OCI-LY1 (cell line): ENCODE measurements around the gene RNU7-1.

Experiments
- H2AFZ ChIP-seq: fragments of 200-600 bp; sonication (generic), shearing (Covaris generic); 2 replicates; pipeline ENCODE4 v1.6.0; 2014; ENCODE audit warnings: antibody characterized with exemption, mild to moderate bottlenecking, low read length
- H3F3A ChIP-seq: fragments of 200-600 bp; sonication (generic), shearing (Covaris generic); 2 replicates; pipeline ENCODE4 v1.6.0; 2014; ENCODE audit warnings: mild to moderate bottlenecking, antibody characterized with exemption, low read length, moderate library complexity; ENCODE audit not compliant: insufficient read depth
- H3K27ac ChIP-seq: fragments of 200-600 bp; sonication (generic); 2 replicates; pipeline ENCODE4 v1.5.1; 2014; ENCODE audit warnings: low read length, mixed run types, mild to moderate bottlenecking, low read depth; ENCODE audit not compliant: poor library complexity, severe bottlenecking
- H3K27me3 ChIP-seq: fragments of 200-600 bp; sonication (generic); 2 replicates; pipeline ENCODE4 v1.6.0; 2014; ENCODE audit warnings: antibody characterized with exemption, mild to moderate bottlenecking, low read length, moderate library complexity; ENCODE audit not compliant: insufficient read depth
- H3K36me3 ChIP-seq: fragments of 200-600 bp; sonication (generic); 2 replicates; pipeline ENCODE4 v1.6.1; 2014; ENCODE audit warnings: mild to moderate bottlenecking, antibody characterized with exemption, low read length, moderate library complexity, mixed read lengths; ENCODE audit not compliant: insufficient read depth
- H3K4me1 ChIP-seq: fragments of 200-600 bp; sonication (generic); 2 replicates; pipeline ENCODE4 v1.5.1; 2014; ENCODE audit warnings: mild to moderate bottlenecking, low read length, moderate library complexity; ENCODE audit not compliant: insufficient read depth, severe bottlenecking
- H3K4me2 ChIP-seq: fragments of 200-600 bp; sonication (generic), shearing (Covaris generic); 2 replicates; pipeline ENCODE4 v1.6.1; 2014; ENCODE audit warnings: low read length
- H3K4me3 ChIP-seq: fragments of 200-600 bp; sonication (generic); 2 replicates; pipeline ENCODE4 v1.5.1; 2014; ENCODE audit warnings: low read length, low read depth, mild to moderate bottlenecking, mixed read lengths; ENCODE audit not compliant: poor library complexity, severe bottlenecking
- H3K79me2 ChIP-seq: fragments of 200-600 bp; shearing (Covaris generic); 2 replicates; pipeline ENCODE4 v1.6.1; 2016; ENCODE audit warnings: mixed run types, low read length, mixed read lengths; ENCODE audit not compliant: insufficient read depth
- H3K9ac ChIP-seq: fragments of 200-600 bp; sonication (generic), shearing (Covaris generic); 2 replicates; pipeline ENCODE4 v1.6.1; 2014; ENCODE audit warnings: mild to moderate bottlenecking, low read length, mixed read lengths
- H3K9me2 ChIP-seq: fragments of 200-600 bp; sonication (generic), shearing (Covaris generic); 2 replicates; pipeline ENCODE4 v1.6.1; 2014; ENCODE audit warnings: low read depth, mild to moderate bottlenecking, low read length, mixed read lengths
- H3K9me3 ChIP-seq: fragments of 200-600 bp; shearing (Covaris generic); 2 replicates; pipeline ENCODE4 v1.6.1; 2014; ENCODE audit warnings: low read length, mixed read lengths
- H4K20me1 ChIP-seq: fragments of 200-600 bp; sonication (generic), shearing (Covaris generic); 2 replicates; pipeline ENCODE4 v1.6.0; 2016; ENCODE audit warnings: mild to moderate bottlenecking, low read length; ENCODE audit not compliant: insufficient read depth
- CTCF ChIP-seq: fragments of 200-600 bp; sonication (generic), shearing (Covaris generic); IDR thresholded peaks from 2 replicates; pipeline ENCODE4 v1.5.1; 2017; ENCODE audit warnings: mild to moderate bottlenecking, antibody characterized with exemption, low read length, moderate library complexity, mixed read lengths
- EZH2 ChIP-seq: fragments of 200-600 bp; sonication (generic), shearing (Covaris generic); IDR thresholded peaks from 2 replicates; pipeline ENCODE4 v1.8.0; 2017; ENCODE audit warnings: borderline replicate concordance, mixed run types, mild to moderate bottlenecking, antibody characterized with exemption, low read length, moderate library complexity, mixed read lengths

The RNU7-1 gene

DNA sequence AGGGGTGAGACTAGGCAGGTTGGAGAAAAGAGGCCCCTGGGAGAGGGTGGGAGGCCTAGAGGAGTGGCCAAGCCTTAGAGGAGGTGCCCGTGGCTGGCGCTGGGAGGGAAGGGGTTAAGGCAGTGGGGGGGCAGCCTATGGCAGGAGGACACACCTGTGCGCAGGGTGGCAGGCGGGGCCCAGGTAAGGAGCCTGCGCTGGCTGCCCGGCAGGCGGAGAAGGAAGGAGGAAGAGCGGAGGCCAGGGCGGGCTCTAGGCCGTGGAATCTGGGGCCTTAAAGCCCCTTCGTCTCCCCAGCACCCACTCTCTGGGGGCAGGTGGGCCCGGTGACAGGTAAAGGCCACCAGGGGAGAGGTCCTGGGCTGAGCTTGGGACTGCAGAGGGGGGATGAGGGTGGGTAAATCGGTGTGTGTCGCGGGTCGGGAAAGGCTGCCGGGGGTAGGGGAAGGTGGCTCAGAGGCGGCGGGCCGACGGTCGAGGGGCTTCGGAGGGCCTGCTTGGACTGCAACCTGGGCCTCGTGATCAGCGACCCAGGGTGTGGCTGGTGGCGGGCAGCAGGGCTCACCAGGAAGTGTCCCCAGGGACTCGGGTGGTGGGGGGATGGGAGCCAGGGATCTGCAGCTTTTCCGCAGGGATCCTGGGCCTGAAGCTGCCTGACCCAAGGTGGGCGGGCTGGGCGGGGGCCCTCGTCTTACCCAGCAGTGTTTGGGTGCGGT is 19.6 kb downstream of the RNU7-1 start:
- Histone ChIP-seq H3K27ac (no peak overlapping the region), H3K4me3 (peak overlapping the region; percentile 30), H2AFZ (no peak overlapping the region), H3K9ac (no peak overlapping the region), H3K4me1 (peaks cover 51% of the 10 kb centered on the region), H3K9me3 (no peaks in the 10 kb centered on the region), H4K20me1 (no peaks in the 10 kb centered on the region), H3K4me2 (no peak overlapping the region; the same call in 1 of the 2 replicates), H3K27me3 (0 out of 2 replicates have a peak, but pooled peaks cover 4% of the 10 kb centered on the region), H3K9me2 (no peaks in the 10 kb centered on the region), H3K36me3 (peaks cover 40% of the 10 kb centered on the region), H3F3A (0 out of 2 replicates have a peak, but pooled peaks cover 4% of the 10 kb centered on the region), H3K79me2 (no peaks in the 10 kb centered on the region)
- no peak for TF ChIP-seq CTCF
- TF ChIP-seq EZH2 = no peak

DNA sequence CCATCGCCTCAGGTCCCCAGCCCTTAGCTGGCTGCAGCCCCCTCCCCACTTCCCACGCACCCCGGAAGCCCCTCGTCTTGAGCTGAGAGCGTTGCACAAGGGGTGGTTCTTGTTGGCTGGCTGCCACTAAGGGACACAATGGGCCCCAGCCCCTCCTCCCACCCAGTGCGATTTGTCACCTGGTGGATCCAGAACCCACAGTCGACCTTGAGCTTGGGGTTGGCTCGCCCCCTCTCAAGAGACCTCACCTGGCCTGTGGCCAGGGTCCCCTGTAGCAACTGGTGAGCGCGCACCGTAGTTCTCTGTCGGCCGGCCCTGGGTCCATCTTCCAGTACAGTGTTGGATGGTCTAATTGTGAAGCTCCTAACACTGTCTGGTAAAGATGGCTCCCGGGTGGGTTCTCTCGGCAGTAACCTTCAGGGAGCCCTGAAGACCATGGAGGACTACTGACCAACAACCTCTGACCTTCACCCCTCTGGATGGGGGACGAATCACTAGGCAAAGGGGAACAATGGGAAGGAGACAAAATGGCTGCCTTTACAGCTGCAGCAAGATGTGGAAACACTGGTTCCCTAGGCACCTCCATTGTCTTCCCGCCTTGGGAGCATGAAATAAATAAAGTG is 20.3 kb downstream of the RNU7-1 start:
- no peaks in the 10 kb centered on the region for H3K9me2 ChIP-seq
- peaks cover 51% of the 10 kb centered on the region for H3K4me1 ChIP-seq
- H2AFZ ChIP-seq = no peak overlapping the region
- H3K9me3 ChIP-seq = no peaks in the 10 kb centered on the region
- peak overlapping the region; percentile 30 for H3K4me3 ChIP-seq
- TF ChIP-seq CTCF = no peak
- no peak for TF ChIP-seq EZH2
- H4K20me1 ChIP-seq = no peaks in the 10 kb centered on the region
- H3K9ac ChIP-seq = peak overlapping the region; percentile 10; the same call in 1 of the 2 replicates
- peaks cover 47% of the 10 kb centered on the region for H3K36me3 ChIP-seq
- no peak overlapping the region for H3K4me2 ChIP-seq
- peaks cover 2% of the 10 kb centered on the region; the same call in 1 of the 2 replicates for H3K79me2 ChIP-seq
- H3K27ac ChIP-seq = no peak overlapping the region
- 0 out of 2 replicates have a peak, but pooled peaks cover 4% of the 10 kb centered on the region for H3F3A ChIP-seq
- 0 out of 2 replicates have a peak, but pooled peaks cover 4% of the 10 kb centered on the region for H3K27me3 ChIP-seq

DNA sequence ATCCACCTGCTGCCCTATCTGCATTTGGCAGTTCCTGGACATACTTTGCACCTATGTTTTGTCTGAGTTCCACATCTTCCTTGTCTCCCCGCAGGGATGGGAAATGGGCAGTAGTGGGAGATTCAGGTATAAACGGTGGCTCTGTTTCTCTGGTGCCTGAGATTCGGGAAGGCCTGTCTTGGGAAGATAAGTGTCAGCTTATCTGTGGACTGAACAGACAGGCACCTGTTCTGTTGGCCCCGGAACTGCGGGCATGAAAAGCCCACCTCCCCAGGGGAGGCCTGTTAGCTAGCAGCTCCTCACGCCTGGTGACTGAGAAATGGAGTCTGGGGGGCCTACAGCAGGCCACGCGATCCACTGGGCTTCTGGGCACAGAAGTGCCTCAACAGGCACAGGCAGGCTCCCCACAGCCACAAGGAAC is 21.0 kb downstream of the RNU7-1 start:
- Histone ChIP-seq H4K20me1 (no peaks in the 10 kb centered on the region), H2AFZ (no peak overlapping the region), H3K27me3 (0 out of 2 replicates have a peak, but pooled peaks cover 4% of the 10 kb centered on the region), H3K27ac (peak overlapping the region; percentile 12), H3K9ac (no peak overlapping the region; the same call in 1 of the 2 replicates), H3K9me2 (no peaks in the 10 kb centered on the region), H3F3A (0 out of 2 replicates have a peak, but pooled peaks cover 4% of the 10 kb centered on the region), H3K4me1 (peaks cover 51% of the 10 kb centered on the region), H3K9me3 (no peaks in the 10 kb centered on the region), H3K79me2 (peaks cover 7% of the 10 kb centered on the region; the same call in 1 of the 2 replicates), H3K4me3 (no peak overlapping the region), H3K36me3 (peaks cover 52% of the 10 kb centered on the region), H3K4me2 (no peak overlapping the region)
- TF ChIP-seq CTCF (no peak), EZH2 (no peak)
